Measurements from ENCODE around the gene OR52A5. TPM values are rescaled to one million over a fixed set of nuclear protein-coding genes. Genes with fewer than 3 reads are reported as not detected.

The OR52A5 gene
- total RNA-seq, 1 donor from 2014 or later: not detected

GRCh38 chr11:5123802-5124521 lies 14.2 kb downstream of the OR52A5 start:
- peak; percentile 48 for DNase-seq
- intact Hi-C loops (cut with DNase I): loop anchor here (5.0 kb wide), 1 partner anchor 258 kb away; the partner anchor contains the start of gene OR51M1
- ATAC-seq (ENCODE audit: poor library complexity): peak; percentile 64

DNA sequence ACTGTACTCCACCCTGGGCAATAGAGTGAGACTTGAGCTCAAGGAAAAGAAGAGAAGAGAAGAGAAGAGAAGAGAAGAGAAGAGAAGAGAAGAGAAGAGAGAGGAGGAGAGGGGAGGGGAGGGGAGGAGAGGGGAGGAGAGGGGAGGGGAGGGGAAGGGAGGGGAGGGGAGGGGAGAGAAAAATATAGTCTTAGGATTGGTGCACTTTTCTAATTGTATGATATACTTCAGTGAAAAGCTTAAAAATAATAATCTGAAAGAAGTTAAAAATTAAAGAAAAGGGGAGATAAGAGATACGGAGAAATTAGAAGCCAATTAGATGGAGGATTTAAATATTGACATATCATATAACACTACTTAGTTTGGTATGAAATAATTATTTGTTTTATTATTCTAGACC lies 19.3 kb downstream of the OR52A5 start:
- ATAC-seq (ENCODE audit: poor library complexity) (no peak), DNase-seq (no peak)
- intact Hi-C loops (cut with DNase I): no loop called here

- intact Hi-C loops (cut with DNase I): no loop called here
- ATAC-seq (ENCODE audit: poor library complexity): no peak
Observed at GRCh38 chr11:5117588-5117987, 20.6 kb downstream of the OR52A5 start.

GRCh38 chr11:5115339-5115738 lies 22.8 kb downstream of the OR52A5 start:
- intact Hi-C loops (cut with DNase I): no loop called here
- ATAC-seq (ENCODE audit: poor library complexity): no peak
- no peak for DNase-seq

More at GRCh38 chr11:5117588-5117987, 20.6 kb downstream of the OR52A5 start:
- DNase-seq: no peak

DNA sequence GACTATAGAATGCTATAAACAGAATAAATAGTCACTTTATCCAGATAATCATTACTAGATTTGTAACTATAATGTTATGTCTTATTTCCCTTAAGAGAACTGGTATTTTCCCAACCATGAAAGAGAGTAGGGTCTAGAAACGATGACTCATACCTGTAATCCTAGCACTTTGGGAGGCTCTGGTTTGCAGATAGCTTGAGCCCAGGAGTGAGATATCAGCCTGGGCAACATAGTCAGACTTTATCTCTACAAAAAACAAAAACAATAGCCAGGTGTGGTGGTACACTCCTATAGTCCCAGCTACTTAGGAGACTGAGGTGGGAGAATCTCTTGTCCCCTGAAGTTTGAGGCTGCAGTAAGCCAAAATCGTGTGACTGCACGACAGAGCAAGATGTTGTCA lies 30.9 kb downstream of the OR52A5 start:
- intact Hi-C loops (cut with DNase I): no loop called here
- ATAC-seq (ENCODE audit: poor library complexity): no peak
- DNase-seq: no peak

GRCh38 chr11:5103066-5103465 lies 35.1 kb downstream of the OR52A5 start:
- ATAC-seq (ENCODE audit: poor library complexity): no peak
- no peak for DNase-seq
- intact Hi-C loops (cut with DNase I): no loop called here

- no peak for ATAC-seq (ENCODE audit: poor library complexity)
- DNase-seq: no peak
- intact Hi-C loops (cut with DNase I): no loop called here
Observed at GRCh38 chr11:5102246-5102645, 35.9 kb downstream of the OR52A5 start.

- ATAC-seq (ENCODE audit: poor library complexity) (no peak), DNase-seq (no peak)
- intact Hi-C loops (cut with DNase I): no loop called here
Observed at GRCh38 chr11:5096011-5096410, 42.1 kb downstream of the OR52A5 start.

DNA sequence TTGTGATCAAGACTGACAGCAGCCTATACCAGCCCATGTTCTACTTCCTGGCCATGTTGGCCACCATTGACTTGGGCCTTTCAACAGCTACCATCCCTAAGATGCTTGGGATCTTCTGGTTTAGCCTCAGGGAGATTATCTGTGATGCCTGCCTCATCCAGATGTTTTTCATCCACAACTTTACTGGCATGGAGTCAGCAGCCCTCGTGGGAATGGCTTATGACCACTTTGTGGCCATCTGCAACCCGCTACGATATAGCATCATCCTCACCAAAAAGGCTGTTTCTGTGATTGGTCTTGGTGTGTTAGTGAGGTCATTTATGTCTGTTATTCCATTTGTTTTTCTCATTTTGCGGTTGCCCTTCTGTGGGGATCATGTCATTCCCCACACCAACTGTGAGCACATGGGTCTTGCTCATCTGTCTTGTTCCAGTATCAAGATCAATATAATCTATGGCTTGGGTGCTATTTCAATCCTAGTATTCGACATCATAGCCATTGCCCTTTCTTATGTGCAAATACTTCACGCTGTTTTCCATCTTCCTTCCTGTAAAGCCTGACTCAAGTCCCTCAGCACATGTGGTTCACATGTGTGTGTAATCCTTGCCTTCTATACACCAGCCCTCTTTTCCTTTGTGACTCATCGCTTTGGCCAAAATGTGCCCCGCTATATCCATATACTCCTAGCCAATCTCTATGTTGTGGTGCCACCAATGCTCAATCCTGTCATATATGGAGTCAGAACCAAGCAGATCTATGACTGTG lies 45.2 kb downstream of the OR52A5 start:
- intact Hi-C loops (cut with DNase I): no loop called here
- ATAC-seq (ENCODE audit: poor library complexity): no peak
- DNase-seq: no peak

- intact Hi-C loops (cut with DNase I): no loop called here
- no peak for DNase-seq
- ATAC-seq (ENCODE audit: poor library complexity): no peak
Observed at GRCh38 chr11:5090668-5091067, 47.5 kb downstream of the OR52A5 start.

DNA sequence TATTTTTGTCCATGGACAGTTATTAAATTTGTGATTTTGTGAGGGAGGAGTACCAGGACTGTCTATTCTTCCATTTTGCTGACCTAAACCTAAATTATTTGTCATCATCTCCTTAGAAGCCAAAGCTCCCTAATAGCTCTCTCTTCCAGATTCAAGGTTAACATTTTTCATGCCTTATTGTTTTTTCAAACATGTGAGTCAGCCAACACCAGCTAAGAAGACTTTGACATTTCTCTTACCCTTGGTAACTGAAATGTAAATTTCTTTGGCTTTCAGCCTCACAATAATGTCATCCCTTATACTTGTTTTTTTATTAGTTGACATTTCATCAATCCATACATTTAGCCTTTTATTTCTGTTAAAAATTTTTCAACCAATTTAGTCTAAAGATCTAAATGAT lies 49.6 kb downstream of the OR52A5 start:
- DNase-seq (no peak), ATAC-seq (ENCODE audit: poor library complexity) (no peak)
- intact Hi-C loops (cut with DNase I): no loop called here

- intact Hi-C loops (cut with DNase I): no loop called here
- ATAC-seq (ENCODE audit: poor library complexity) (no peak), DNase-seq (no peak)
Observed at GRCh38 chr11:5083602-5084001, 54.6 kb downstream of the OR52A5 start.

- ATAC-seq (ENCODE audit: poor library complexity) (no peak), DNase-seq (no peak)
- intact Hi-C loops (cut with DNase I): no loop called here
Observed at GRCh38 chr11:5081405-5081804, 56.8 kb downstream of the OR52A5 start.

Other genes with a start within 250 kb of the OR52A5 start
- not detected for gene OR51A7, start 234.6 kb downstream of the OR52A5 start, total RNA-seq
- gene OR51G2, start 219.0 kb downstream of the OR52A5 start, total RNA-seq: not detected
- gene OR51G1, start 214.0 kb downstream of the OR52A5 start, total RNA-seq: not detected
- gene OR51A4, start 190.8 kb downstream of the OR52A5 start, total RNA-seq: not detected
- not detected for gene OR51A2, start 182.6 kb downstream of the OR52A5 start, total RNA-seq
- not detected for gene OR51L1, start 143.5 kb downstream of the OR52A5 start, total RNA-seq
- gene OR52J3, start 91.8 kb downstream of the OR52A5 start, total RNA-seq: not detected
- gene OR52E2, start 78.7 kb downstream of the OR52A5 start, total RNA-seq: not detected
- not detected for gene OR52E1, start 68.8 kb downstream of the OR52A5 start, total RNA-seq
- not detected for gene OR52A1, start 16.4 kb upstream of the OR52A5 start, total RNA-seq
- gene OR51V1, start 62.3 kb upstream of the OR52A5 start, total RNA-seq: not detected
- gene HBB, start 88.7 kb upstream of the OR52A5 start, total RNA-seq: 121 TPM
- not detected for gene HBD, start 96.1 kb upstream of the OR52A5 start, total RNA-seq
- not detected for gene HBG1, start 111.5 kb upstream of the OR52A5 start, total RNA-seq
- not detected for gene HBG2, start 116.4 kb upstream of the OR52A5 start, total RNA-seq
- gene HBE1, start 131.6 kb upstream of the OR52A5 start, total RNA-seq: not detected
- not detected for gene OR51B4, start 163.6 kb upstream of the OR52A5 start, total RNA-seq
- gene OR51B2, start 185.9 kb upstream of the OR52A5 start, total RNA-seq: not detected
- not detected for gene OR51B5, start 205.2 kb upstream of the OR52A5 start, total RNA-seq
- gene OR51B6, start 213.2 kb upstream of the OR52A5 start, total RNA-seq: not detected
- gene OR51M1, start 245.5 kb upstream of the OR52A5 start, total RNA-seq: not detected